H9 (cell line): Measurements from ENCODE around the gene ADGRG1. TPM values are rescaled to one million over a fixed set of nuclear protein-coding genes. Genes with fewer than 3 reads are reported as not detected.

ENCODE experiments used
- DNase-seq: peaks from one replicate; pipeline ENCODE4 v3.0.0-alpha.2; 2017
- H2AFZ ChIP-seq: one replicate; pipeline ENCODE4 v1.6.1; 2013; ENCODE audit warnings: mild to moderate bottlenecking, low read length, control low read depth, moderate library complexity
- H2AK5ac ChIP-seq: 2 replicates; pipeline ENCODE4 v1.6.1; 2013; ENCODE audit warnings: low read length, control low read depth, mixed read lengths; ENCODE audit not compliant: insufficient read length
- H2BK120ac ChIP-seq: one replicate; pipeline ENCODE4 v1.6.1; 2013; ENCODE audit warnings: low read depth, mild to moderate bottlenecking, low read length, control low read depth, inconsistent platforms; ENCODE audit not compliant: poor library complexity, severe bottlenecking
- H2BK12ac ChIP-seq: 2 replicates; pipeline ENCODE4 v1.6.1; 2013; ENCODE audit warnings: low read length, control low read depth, mixed read lengths, low read depth; ENCODE audit not compliant: insufficient read length
- H2BK15ac ChIP-seq: 2 replicates; pipeline ENCODE4 v1.6.1; 2013; ENCODE audit warnings: low read depth, low read length, control low read depth
- H2BK20ac ChIP-seq: one replicate; pipeline ENCODE4 v1.6.1; 2013; ENCODE audit warnings: low read depth, mild to moderate bottlenecking, low read length, control low read depth, inconsistent platforms; ENCODE audit not compliant: poor library complexity, severe bottlenecking
- H2BK5ac ChIP-seq: 2 replicates; pipeline ENCODE4 v1.6.1; 2013; ENCODE audit warnings: low read length, control low read depth, mixed read lengths; ENCODE audit not compliant: insufficient read length
- H3K14ac ChIP-seq: 2 replicates; pipeline ENCODE4 v1.6.1; 2013; ENCODE audit warnings: low read length, control low read depth; ENCODE audit not compliant: insufficient read depth
- H3K18ac ChIP-seq: 2 replicates; pipeline ENCODE4 v1.6.1; 2013; ENCODE audit warnings: low read depth, mild to moderate bottlenecking, mixed read lengths, low read length, control low read depth; ENCODE audit not compliant: insufficient read length
- H3K23ac ChIP-seq: 2 replicates; pipeline ENCODE4 v1.6.1; 2013; ENCODE audit warnings: low read length, control low read depth, mixed read lengths, low read depth; ENCODE audit not compliant: insufficient read length
- H3K23me2 ChIP-seq: 2 replicates; pipeline ENCODE4 v1.6.1; 2013; ENCODE audit warnings: low read depth, mild to moderate bottlenecking, mixed read lengths, low read length, control low read depth; ENCODE audit not compliant: insufficient read length, poor library complexity, severe bottlenecking
- H3K27ac ChIP-seq: 2 replicates; pipeline ENCODE4 v1.5.1; 2013; ENCODE audit warnings: low read length, control low read depth, mixed read lengths, low read depth; ENCODE audit not compliant: insufficient read length
- H3K27me3 ChIP-seq: 2 replicates; pipeline ENCODE4 v1.6.1; 2013; ENCODE audit warnings: low read length, control low read depth, inconsistent platforms; ENCODE audit not compliant: insufficient read depth
- H3K4ac ChIP-seq: 2 replicates; pipeline ENCODE4 v1.6.1; 2013; ENCODE audit warnings: low read depth, mild to moderate bottlenecking, control low read depth, inconsistent platforms, low read length, moderate library complexity
- H3K4me1 ChIP-seq: 2 replicates; pipeline ENCODE4 v1.6.1; 2013; ENCODE audit warnings: low read length, control low read depth, inconsistent platforms; ENCODE audit not compliant: insufficient read depth
- H3K4me2 ChIP-seq: 2 replicates; pipeline ENCODE4 v1.6.1; 2013; ENCODE audit warnings: low read length, control low read depth, mixed read lengths; ENCODE audit not compliant: insufficient read length, insufficient read depth
- H3K56ac ChIP-seq: 2 replicates; pipeline ENCODE4 v1.6.1; 2013; ENCODE audit warnings: low read depth, mild to moderate bottlenecking, mixed read lengths, low read length, control low read depth; ENCODE audit not compliant: insufficient read length
- H3K79me1 ChIP-seq: 2 replicates; pipeline ENCODE4 v1.6.1; 2013; ENCODE audit warnings: low read depth, mild to moderate bottlenecking, moderate library complexity, low read length, control low read depth, inconsistent platforms; ENCODE audit not compliant: insufficient read depth, poor library complexity, severe bottlenecking
- H3K79me2 ChIP-seq: 2 replicates; pipeline ENCODE4 v1.6.1; 2013; ENCODE audit warnings: low read length, control low read depth, inconsistent platforms; ENCODE audit not compliant: insufficient read depth
- H3K9ac ChIP-seq: 2 replicates; pipeline ENCODE4 v1.6.1; 2013; ENCODE audit warnings: low read length, control low read depth, mixed read lengths; ENCODE audit not compliant: insufficient read length; ENCODE audit errors: extremely low read depth
- H3K9me3 ChIP-seq: one replicate; pipeline ENCODE4 v1.6.1; 2013; ENCODE audit warnings: low read depth, low read length, inconsistent platforms; ENCODE audit not compliant: control insufficient read depth
- H3T11ph ChIP-seq: one replicate; pipeline ENCODE4 v1.6.1; 2013; ENCODE audit warnings: mild to moderate bottlenecking, low read length, control low read depth, inconsistent platforms
- H4K20me1 ChIP-seq: one replicate; pipeline ENCODE4 v1.6.1; 2013; ENCODE audit not compliant: control insufficient read depth, insufficient read length, insufficient read depth
- H4K5ac ChIP-seq: 2 replicates; pipeline ENCODE4 v1.6.1; 2013; ENCODE audit warnings: low read depth, mild to moderate bottlenecking, mixed read lengths, low read length, control low read depth; ENCODE audit not compliant: insufficient read length
- H4K8ac ChIP-seq: replicated peaks from 2 replicates; pipeline ENCODE4 v1.6.1; 2013; ENCODE audit warnings: low read length, control low read depth, mixed read lengths, low read depth; ENCODE audit not compliant: insufficient read length
- H4K91ac ChIP-seq: 2 replicates; pipeline ENCODE4 v1.6.1; 2013; ENCODE audit warnings: low read depth, mild to moderate bottlenecking, moderate library complexity, mixed read lengths, low read length, control low read depth; ENCODE audit not compliant: insufficient read length
- H3K27ac Mint-ChIP-seq, 3 experiments: 2 replicates in 2 of 3; 3 replicates in 1 of 3; pipeline ENCODE4 v1.8.0; 2020 to 2021; ENCODE audit warnings: mixed read lengths in 3 of 3, mild to moderate bottlenecking in 1 of 3, moderate library complexity in 1 of 3
- H3K27me3 Mint-ChIP-seq: 2 replicates; pipeline ENCODE4 v1.8.0; 2021; ENCODE audit warnings: low read depth, mild to moderate bottlenecking, moderate library complexity, mixed read lengths
- H3K36me3 Mint-ChIP-seq, 3 experiments: 2 replicates in 2 of 3; 3 replicates in 1 of 3; pipeline ENCODE4 v1.8.0; 2020 to 2021; ENCODE audit warnings: low read depth in 3 of 3, mixed read lengths in 3 of 3; ENCODE audit not compliant: insufficient read depth in 1 of 3
- H3K4me1 Mint-ChIP-seq, 2 experiments: 2 replicates each; pipeline ENCODE4 v1.8.0; 2020; ENCODE audit warnings: mixed read lengths in 2 of 2
- H3K4me3 Mint-ChIP-seq, 2 experiments: 2 replicates in 1 of 2; 3 replicates in 1 of 2; pipeline ENCODE4 v1.8.0; 2020 to 2021; ENCODE audit warnings: mild to moderate bottlenecking in 2 of 2, mixed read lengths in 2 of 2, moderate library complexity in 1 of 2
- H3K9me3 Mint-ChIP-seq, 2 experiments: 2 replicates in 1 of 2; 3 replicates in 1 of 2; pipeline ENCODE4 v1.8.0; 2020; ENCODE audit warnings: mild to moderate bottlenecking in 2 of 2, mixed read lengths in 2 of 2, moderate library complexity in 1 of 2
- WGBS: extraction: QIAGEN DNeasy Blood & Tissue Kit; methylation state at CpG from one replicate; pipeline ENCODE4 v1.1.7; 2013; ENCODE audit warnings: missing lambda C conversion rate, low lambda C conversion rate, mixed read lengths; ENCODE audit not compliant: insufficient read length; ENCODE audit errors: extremely low coverage; 5-methylcytosine and 5-hydroxymethylcytosine counted together
- total RNA-seq: library from RNA; stranded (reverse); gene quantifications from 2 replicates; pipeline ENCODE4 v1.2.1, GENCODE V29; 2021
- TF ChIP-seq, protein P1 (sequence below): fragments of 200-600 bp; sonication (generic); conservative IDR thresholded peaks from 3 replicates; pipeline ENCODE4 v1.8.0; 2021; ENCODE audit warnings: antibody characterized with exemption, mild to moderate bottlenecking

Gene ADGRG1
- total RNA-seq, 1 experiment from 2014 or later: 1.1 TPM

DNA sequence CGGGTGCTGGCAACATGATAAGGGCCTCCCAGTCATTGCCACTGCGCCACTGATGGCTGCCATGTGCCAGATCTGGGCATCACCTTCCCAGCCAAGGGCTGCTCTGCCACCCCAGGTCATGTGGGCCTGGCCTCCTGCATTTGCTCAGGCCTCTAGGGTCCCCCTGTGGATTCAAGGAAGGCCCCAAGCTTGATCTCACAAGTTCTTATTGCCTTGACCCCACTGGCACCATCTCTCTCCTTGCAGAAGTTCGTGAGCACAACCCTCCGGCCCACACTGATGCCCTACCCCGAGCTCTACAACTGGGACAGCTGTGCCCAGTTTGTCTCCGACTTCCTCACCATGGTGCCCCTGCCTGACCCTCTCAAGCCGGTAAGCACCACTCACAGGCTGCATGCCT lies 71.5 kb downstream of the ADGRG1 start:
- Mint-ChIP-seq H3K27ac (no peak overlapping the region; a peak in 1 of 7 replicates), H3K4me1 (peaks cover 6 to 14% of the 10 kb centered on the region in 2 experiments), H3K27me3 (peaks cover 10% of the 10 kb centered on the region), H3K36me3 (no peaks in the 10 kb centered on the region), H3K4me3 (no peak overlapping the region; a peak in 1 of 5 replicates), H3K9me3 (peaks cover 0 to 3% of the 10 kb centered on the region in 2 experiments; a peak in 1 of 5 replicates)
- no peak overlapping the region for H3K27ac ChIP-seq
- no peak overlapping the region for H2AFZ ChIP-seq
- H2BK5ac ChIP-seq: no peak overlapping the region
- WGBS: no CpG with 5 or more reads among the region's 7 CpGs
- no peak overlapping the region for H2AK5ac ChIP-seq
- H4K5ac ChIP-seq: no peak overlapping the region
- H3K9ac ChIP-seq: no peak overlapping the region
- H3K56ac ChIP-seq: no peak overlapping the region
- no peaks in the 10 kb centered on the region for H3K4me1 ChIP-seq
- no peaks in the 10 kb centered on the region for H3K79me1 ChIP-seq
- H4K91ac ChIP-seq: no peak overlapping the region
- H2BK120ac ChIP-seq: no peak overlapping the region
- TF ChIP-seq, protein P1, sequence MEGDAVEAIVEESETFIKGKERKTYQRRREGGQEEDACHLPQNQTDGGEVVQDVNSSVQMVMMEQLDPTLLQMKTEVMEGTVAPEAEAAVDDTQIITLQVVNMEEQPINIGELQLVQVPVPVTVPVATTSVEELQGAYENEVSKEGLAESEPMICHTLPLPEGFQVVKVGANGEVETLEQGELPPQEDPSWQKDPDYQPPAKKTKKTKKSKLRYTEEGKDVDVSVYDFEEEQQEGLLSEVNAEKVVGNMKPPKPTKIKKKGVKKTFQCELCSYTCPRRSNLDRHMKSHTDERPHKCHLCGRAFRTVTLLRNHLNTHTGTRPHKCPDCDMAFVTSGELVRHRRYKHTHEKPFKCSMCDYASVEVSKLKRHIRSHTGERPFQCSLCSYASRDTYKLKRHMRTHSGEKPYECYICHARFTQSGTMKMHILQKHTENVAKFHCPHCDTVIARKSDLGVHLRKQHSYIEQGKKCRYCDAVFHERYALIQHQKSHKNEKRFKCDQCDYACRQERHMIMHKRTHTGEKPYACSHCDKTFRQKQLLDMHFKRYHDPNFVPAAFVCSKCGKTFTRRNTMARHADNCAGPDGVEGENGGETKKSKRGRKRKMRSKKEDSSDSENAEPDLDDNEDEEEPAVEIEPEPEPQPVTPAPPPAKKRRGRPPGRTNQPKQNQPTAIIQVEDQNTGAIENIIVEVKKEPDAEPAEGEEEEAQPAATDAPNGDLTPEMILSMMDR: no peak
- no peaks in the 10 kb centered on the region for H3K27me3 ChIP-seq
- no peak overlapping the region for H3K4ac ChIP-seq
- H3K79me2 ChIP-seq: no peaks in the 10 kb centered on the region
- H4K8ac ChIP-seq: no peak overlapping the region
- H2BK15ac ChIP-seq: no peak overlapping the region
- H3K14ac ChIP-seq: no peak overlapping the region
- no peaks in the 10 kb centered on the region for H3K23me2 ChIP-seq
- no peak for DNase-seq
- no peak overlapping the region for H3K18ac ChIP-seq
- no peak overlapping the region for H3K4me2 ChIP-seq
- no peaks in the 10 kb centered on the region for H3K9me3 ChIP-seq
- no peak overlapping the region for H2BK20ac ChIP-seq
- H4K20me1 ChIP-seq: no peaks in the 10 kb centered on the region
- no peak overlapping the region for H3T11ph ChIP-seq
- no peak overlapping the region for H2BK12ac ChIP-seq
- H3K23ac ChIP-seq: no peak overlapping the region
